Neutrophil (primary cell): ENCODE data around the gene VDR.

Experiments
- H3K27ac ChIP-seq: fragments of 200-600 bp; sonication (generic); 2 replicates; pipeline ENCODE4 v1.5.1; 2016; ENCODE audit warnings: mild to moderate bottlenecking, moderate library complexity
- H3K27me3 ChIP-seq: fragments of 200-600 bp; sonication (generic); 2 replicates; pipeline ENCODE4 v1.6.0; 2016; ENCODE audit warnings: mild to moderate bottlenecking
- H3K36me3 ChIP-seq: fragments of 200-600 bp; sonication (generic); 2 replicates; pipeline ENCODE4 v1.5.1; 2017
- H3K4me1 ChIP-seq, 2 experiments: fragments of 200-600 bp in 1 of 2; sonication (generic) in 1 of 2; 1 replicate in 1 of 2; 2 replicates in 1 of 2; pipeline versions ENCODE4 v1.5.1 to v1.6.1; 2013 to 2016; ENCODE audit warnings: low read depth in 1 of 2, low read length in 1 of 2, mild to moderate bottlenecking in 1 of 2, moderate library complexity in 1 of 2; ENCODE audit not compliant: control insufficient read depth in 1 of 2, insufficient read depth in 1 of 2
- H3K4me3 ChIP-seq, 2 experiments: fragments of 200-600 bp in 1 of 2; sonication (generic) in 1 of 2; 1 replicate in 1 of 2; 2 replicates in 1 of 2; pipeline ENCODE4 v1.5.1; 2013 to 2016; ENCODE audit warnings: low read depth in 1 of 2, low read length in 1 of 2, mild to moderate bottlenecking in 1 of 2, moderate library complexity in 1 of 2
- H3K9me3 ChIP-seq: fragments of 200-600 bp; sonication (generic); 2 replicates; pipeline ENCODE4 v1.5.1; 2016
- TF ChIP-seq, protein P1 (sequence below): fragments of 200-600 bp; sonication (generic); IDR thresholded peaks from 2 replicates; pipeline ENCODE4 v1.5.1; 2016; ENCODE audit warnings: antibody characterized with exemption

Gene VDR

DNA sequence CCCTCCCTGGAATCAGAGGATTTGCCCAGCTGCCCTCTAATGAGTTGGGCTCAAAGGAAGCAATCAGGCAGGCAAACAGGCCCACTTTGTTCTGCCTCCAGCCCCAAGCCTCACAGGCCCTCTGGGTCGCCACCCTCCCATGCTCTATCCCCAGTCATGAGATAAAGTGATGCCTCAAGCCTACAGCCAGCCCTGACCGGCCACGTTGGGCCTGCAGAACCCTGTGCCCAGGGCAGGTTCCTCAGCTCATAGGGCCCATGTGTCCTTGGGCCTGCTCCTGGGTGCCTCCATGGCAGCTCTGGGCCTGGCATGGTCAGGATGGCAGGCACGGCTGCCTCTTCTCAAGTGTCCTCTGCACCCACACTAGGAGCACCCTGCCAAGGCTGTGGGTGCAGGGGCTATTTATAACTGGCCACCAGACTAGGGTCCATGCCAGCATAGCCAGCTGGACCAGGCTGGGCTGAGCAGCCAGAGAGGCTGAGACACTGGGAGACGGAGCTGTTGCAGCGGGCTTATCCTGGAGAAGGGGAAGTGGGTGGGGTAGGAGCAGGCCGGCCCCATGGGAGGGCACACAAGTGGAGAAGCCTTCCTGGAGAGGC is 105.3 kb downstream of the VDR start:
- peaks cover 52% of the 10 kb centered on the region for H3K36me3 ChIP-seq
- no peak overlapping the region for H3K4me3 ChIP-seq
- peaks cover 44 to 45% of the 10 kb centered on the region in 2 experiments for H3K4me1 ChIP-seq
- H3K27ac ChIP-seq = peak overlapping the region; percentile 24
- TF ChIP-seq, protein P1, sequence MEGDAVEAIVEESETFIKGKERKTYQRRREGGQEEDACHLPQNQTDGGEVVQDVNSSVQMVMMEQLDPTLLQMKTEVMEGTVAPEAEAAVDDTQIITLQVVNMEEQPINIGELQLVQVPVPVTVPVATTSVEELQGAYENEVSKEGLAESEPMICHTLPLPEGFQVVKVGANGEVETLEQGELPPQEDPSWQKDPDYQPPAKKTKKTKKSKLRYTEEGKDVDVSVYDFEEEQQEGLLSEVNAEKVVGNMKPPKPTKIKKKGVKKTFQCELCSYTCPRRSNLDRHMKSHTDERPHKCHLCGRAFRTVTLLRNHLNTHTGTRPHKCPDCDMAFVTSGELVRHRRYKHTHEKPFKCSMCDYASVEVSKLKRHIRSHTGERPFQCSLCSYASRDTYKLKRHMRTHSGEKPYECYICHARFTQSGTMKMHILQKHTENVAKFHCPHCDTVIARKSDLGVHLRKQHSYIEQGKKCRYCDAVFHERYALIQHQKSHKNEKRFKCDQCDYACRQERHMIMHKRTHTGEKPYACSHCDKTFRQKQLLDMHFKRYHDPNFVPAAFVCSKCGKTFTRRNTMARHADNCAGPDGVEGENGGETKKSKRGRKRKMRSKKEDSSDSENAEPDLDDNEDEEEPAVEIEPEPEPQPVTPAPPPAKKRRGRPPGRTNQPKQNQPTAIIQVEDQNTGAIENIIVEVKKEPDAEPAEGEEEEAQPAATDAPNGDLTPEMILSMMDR = no peak
- H3K27me3 ChIP-seq = no peaks in the 10 kb centered on the region
- no peaks in the 10 kb centered on the region for H3K9me3 ChIP-seq

DNA sequence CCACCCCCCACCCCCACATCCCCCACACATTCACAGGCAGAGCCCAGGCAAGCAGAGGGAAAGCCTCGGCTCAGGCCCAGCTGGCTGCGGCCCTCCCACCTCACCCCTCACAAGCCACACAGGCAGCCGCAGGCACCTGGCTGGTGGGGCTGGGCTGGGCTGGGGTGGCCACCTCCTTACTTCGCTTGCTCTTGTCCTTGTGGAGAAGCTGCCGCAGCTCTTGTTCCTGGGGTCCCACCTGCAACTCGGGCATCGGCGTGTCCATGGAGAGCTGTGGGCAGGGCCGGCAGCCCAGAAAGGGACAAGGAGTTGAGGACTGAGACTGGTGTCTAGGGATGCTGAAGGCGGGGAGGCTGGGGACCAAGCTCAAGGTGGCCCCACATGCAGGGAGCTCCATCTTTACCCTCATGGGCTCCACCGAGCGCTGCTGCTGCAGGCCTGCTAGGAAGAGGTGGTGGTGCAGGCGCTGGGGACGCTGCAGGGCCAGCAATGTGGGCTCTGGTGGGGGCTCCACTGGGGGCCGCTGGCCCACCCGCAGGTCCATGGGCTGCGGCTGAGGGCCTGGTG is 106.3 kb downstream of the VDR start:
- TF ChIP-seq, protein P1 = no peak
- Histone ChIP-seq H3K27ac (no peak overlapping the region), H3K27me3 (no peaks in the 10 kb centered on the region), H3K36me3 (peaks cover 59% of the 10 kb centered on the region), H3K4me3 (no peak overlapping the region), H3K9me3 (no peaks in the 10 kb centered on the region), H3K4me1 (peaks cover 35 to 37% of the 10 kb centered on the region in 2 experiments)

DNA sequence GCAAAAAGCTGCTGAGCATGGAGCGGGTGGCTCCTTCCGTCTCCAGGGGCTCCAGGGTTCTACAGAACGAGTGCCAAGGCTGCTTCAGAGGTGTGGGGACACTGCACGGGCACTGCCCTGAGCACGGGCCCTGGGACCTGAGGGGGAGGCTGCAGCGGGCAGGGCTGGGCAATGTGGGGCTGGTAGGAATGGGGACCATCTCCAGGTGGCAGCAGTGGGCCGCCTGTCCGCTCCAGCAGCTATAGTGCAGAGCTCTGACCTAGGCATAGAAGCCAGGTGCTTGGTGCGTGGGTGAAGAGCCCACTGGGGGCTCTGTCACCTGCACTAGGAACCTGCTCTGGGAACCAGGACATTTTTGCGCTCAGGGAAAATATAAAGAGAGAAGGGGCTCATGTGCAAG is 107.4 kb downstream of the VDR start:
- Histone ChIP-seq H3K4me1 (peaks cover 25 to 27% of the 10 kb centered on the region in 2 experiments), H3K27me3 (no peaks in the 10 kb centered on the region), H3K27ac (no peak overlapping the region), H3K36me3 (peaks cover 69% of the 10 kb centered on the region), H3K9me3 (no peaks in the 10 kb centered on the region), H3K4me3 (no peak overlapping the region)
- TF ChIP-seq, protein P1 = no peak

DNA sequence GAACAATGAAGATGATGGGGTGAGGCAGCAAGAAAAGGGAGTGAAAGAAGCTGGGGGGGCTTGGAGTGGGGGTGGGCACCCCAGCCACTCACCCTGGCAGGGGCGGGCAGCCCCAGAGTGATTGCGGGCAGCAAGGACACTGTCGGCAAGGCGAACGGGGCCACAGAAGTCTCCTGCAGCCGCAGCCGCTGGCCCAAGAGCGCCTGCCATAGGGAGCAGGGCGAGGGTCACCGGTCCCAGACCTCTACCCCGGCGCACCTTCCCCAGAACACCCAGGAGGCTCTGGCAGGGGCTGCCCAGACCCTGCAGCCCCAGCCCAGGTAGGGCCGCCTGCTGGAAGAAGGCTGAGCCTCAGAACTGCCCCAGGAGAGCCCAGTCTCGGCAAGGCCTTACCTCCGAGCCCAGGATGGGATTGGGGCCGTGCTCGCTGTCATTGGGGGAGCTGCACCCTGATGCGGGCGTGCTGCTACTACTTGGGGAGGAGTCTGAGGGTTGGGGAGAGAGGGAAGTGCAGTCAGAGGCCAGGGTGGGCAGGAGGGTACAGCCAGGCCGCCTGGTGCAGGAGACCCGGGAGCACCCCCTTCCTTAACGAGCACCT is 108.9 kb downstream of the VDR start:
- TF ChIP-seq, protein P1 = no peak
- peaks cover 84% of the 10 kb centered on the region for H3K36me3 ChIP-seq
- H3K4me3 ChIP-seq = no peak overlapping the region
- H3K27me3 ChIP-seq = no peaks in the 10 kb centered on the region
- H3K27ac ChIP-seq = no peak overlapping the region
- no peaks in the 10 kb centered on the region for H3K9me3 ChIP-seq
- peaks cover 10 to 12% of the 10 kb centered on the region in 2 experiments for H3K4me1 ChIP-seq

DNA sequence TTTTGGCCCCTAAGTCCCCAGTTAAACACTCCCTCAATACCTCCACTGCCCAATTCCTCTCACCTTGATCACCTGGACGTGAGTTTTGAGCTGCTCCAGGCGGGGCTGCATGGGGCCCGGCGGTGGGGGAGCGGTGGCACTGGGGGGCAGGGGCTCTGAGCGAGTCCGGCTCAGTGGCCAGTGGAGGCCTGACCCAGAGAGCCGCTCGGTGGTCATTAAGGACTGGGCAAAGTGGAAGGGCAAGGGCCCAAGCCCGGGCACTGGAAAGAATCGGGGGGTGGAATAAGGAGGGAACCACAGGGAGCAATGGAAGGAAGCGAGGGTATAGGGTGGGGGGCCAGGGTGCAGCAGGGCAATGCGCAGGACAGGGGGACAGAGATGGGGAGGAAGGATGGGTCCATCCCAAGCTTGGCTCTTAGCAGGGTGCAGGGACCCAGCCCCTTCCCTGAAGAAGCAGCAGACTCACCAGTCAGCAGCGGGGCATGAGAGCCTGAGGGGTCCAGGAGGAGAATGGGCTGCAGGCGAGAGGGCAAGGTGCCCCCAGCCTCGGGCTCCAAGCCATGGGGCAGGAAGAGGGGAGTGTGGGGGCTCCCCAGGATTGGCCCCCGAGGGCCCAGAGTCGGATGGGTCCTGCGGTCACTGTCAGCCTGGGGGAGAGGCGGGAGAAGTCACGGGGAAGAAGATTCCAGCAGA is 109.5 kb downstream of the VDR start:
- TF ChIP-seq, protein P1 = no peak
- no peak overlapping the region for H3K4me3 ChIP-seq
- no peaks in the 10 kb centered on the region for H3K9me3 ChIP-seq
- H3K27ac ChIP-seq = no peak overlapping the region
- H3K4me1 ChIP-seq = peaks cover 8 to 10% of the 10 kb centered on the region in 2 experiments
- H3K27me3 ChIP-seq = no peaks in the 10 kb centered on the region
- H3K36me3 ChIP-seq = peaks cover 91% of the 10 kb centered on the region
